T47D (cell line): ENCODE results near the gene FABP2.
"Not testable (repeated sequence)": the region's sequence is repeated elsewhere in the genome, so short reads cannot be mapped to it uniquely, and the experiment has no call there.

Experiments
- DNase-seq, 2 experiments: peaks; one replicate each; pipeline versions ENCODE4 v3.0.0 to v3.0.0-alpha.2; 2011 to 2012; ENCODE audit warnings: low read depth in 1 of 2, low spot score in 1 of 2
- JUND ChIP-seq: IDR thresholded peaks from 2 replicates; pipeline ENCODE4 v1.6.1; 2012; ENCODE audit warnings: low read depth
- in situ Hi-C: cut with HindIII; loops from 2 replicates; pipeline ENCODE4 v1.10.0; 2016; ENCODE audit warnings: low sequenced_read_pairs, low pct_unique_long_range_greater_than_20kb

The FABP2 gene

GRCh38 chr4:119300101-119300978 lies 21.6 kb downstream of the FABP2 start:
- peak; percentile 67 to 97 for DNase-seq
- in situ Hi-C loops = no loop called here
- no peak for TF ChIP-seq JUND

- in situ Hi-C loops = no loop called here
- no peak for TF ChIP-seq JUND
- DNase-seq = no peak
Observed at GRCh38 chr4:119299741-119300100, 22.2 kb downstream of the FABP2 start.

- in situ Hi-C loops = no loop called here
- DNase-seq = peak in 1 of 2 experiments; percentile 14
- no peak for TF ChIP-seq JUND
Observed at GRCh38 chr4:119299260-119299671, 22.7 kb downstream of the FABP2 start.

GRCh38 chr4:119297795-119298194 lies 24.1 kb downstream of the FABP2 start:
- DNase-seq = no peak
- in situ Hi-C loops = no loop called here
- no peak for TF ChIP-seq JUND

GRCh38 chr4:119296356-119296755 lies 25.6 kb downstream of the FABP2 start:
- no peak for DNase-seq
- in situ Hi-C loops = no loop called here
- TF ChIP-seq JUND = no peak

- no peak for TF ChIP-seq JUND
- in situ Hi-C loops = no loop called here
Observed at GRCh38 chr4:119290598-119290997, 31.3 kb downstream of the FABP2 start.

GRCh38 chr4:119289313-119289712 lies 32.6 kb downstream of the FABP2 start:
- DNase-seq = no peak
- TF ChIP-seq JUND = no peak
- in situ Hi-C loops = no loop called here

More at GRCh38 chr4:119290598-119290997, 31.3 kb downstream of the FABP2 start:
- DNase-seq = no peak

GRCh38 chr4:119286377-119287002 lies 35.4 kb downstream of the FABP2 start:
- in situ Hi-C loops = no loop called here
- peak in 1 of 2 experiments; percentile 64 for DNase-seq
- no peak for TF ChIP-seq JUND

- in situ Hi-C loops = no loop called here
- no peak for TF ChIP-seq JUND
- no peak for DNase-seq
Observed at GRCh38 chr4:119284876-119285780, 36.8 kb downstream of the FABP2 start.

- no peak for TF ChIP-seq JUND
- DNase-seq = no peak
- in situ Hi-C loops = no loop called here
Observed at GRCh38 chr4:119281393-119281792, 40.5 kb downstream of the FABP2 start.

GRCh38 chr4:119279945-119280344 lies 42.0 kb downstream of the FABP2 start:
- not testable (repeated sequence) for DNase-seq

GRCh38 chr4:119279541-119279940 lies 42.4 kb downstream of the FABP2 start:
- not testable (repeated sequence) for DNase-seq

More at GRCh38 chr4:119279945-119280344, 42.0 kb downstream of the FABP2 start:
- in situ Hi-C loops = not testable (repeated sequence)

More at GRCh38 chr4:119279541-119279940, 42.4 kb downstream of the FABP2 start:
- in situ Hi-C loops = not testable (repeated sequence)
